Lung (tissue), 12 donors: ENCODE data around the gene ZNF853. TPM values are rescaled to one million over a fixed set of nuclear protein-coding genes. Genes with fewer than 3 reads are reported as not detected.

Source experiments
- ATAC-seq: fragments of 200-7000 bp; cut with Tn5 transposase; one replicate; pipeline ENCODE4 v1.9.1; 2020; ENCODE audit warnings: moderate number of reproducible peaks; ENCODE audit not compliant: insufficient read depth, low FRiP score
- DNase-seq, 3 donors: peaks; one replicate each; pipeline ENCODE4 v3.0.0-alpha.2; 2013 to 2017
- H3K27ac ChIP-seq, 2 donors: one replicate each; pipeline ENCODE4 v1.5.1; 2013; ENCODE audit warnings: mild to moderate bottlenecking in 2 of 2, moderate library complexity in 2 of 2, control low read depth in 1 of 2, inconsistent platforms in 1 of 2, low read depth in 1 of 2, low read length in 1 of 2
- H3K27me3 ChIP-seq, 3 donors: one replicate each; pipeline ENCODE4 v1.5.1; 2013; ENCODE audit warnings: low read length in 2 of 3; ENCODE audit not compliant: control insufficient read depth in 3 of 3, insufficient read depth in 3 of 3
- H3K36me3 ChIP-seq, 4 donors: one replicate each; pipeline ENCODE4 v1.5.1; 2013; ENCODE audit warnings: low read length in 4 of 4, mild to moderate bottlenecking in 1 of 4, moderate library complexity in 1 of 4; ENCODE audit not compliant: control insufficient read depth in 4 of 4, insufficient read depth in 4 of 4
- H3K4me1 ChIP-seq, 5 donors: one replicate each; pipeline ENCODE4 v1.5.1; 2013; ENCODE audit warnings: low read length in 5 of 5, mild to moderate bottlenecking in 2 of 5, moderate library complexity in 1 of 5; ENCODE audit not compliant: control insufficient read depth in 5 of 5, insufficient read depth in 5 of 5
- H3K4me3 ChIP-seq: one replicate; pipeline ENCODE4 v1.5.1; 2013; ENCODE audit warnings: mild to moderate bottlenecking, control low read depth, moderate library complexity
- H3K9ac ChIP-seq, 2 donors: one replicate each; pipeline ENCODE4 v1.5.1; 2013; ENCODE audit warnings: low read length in 2 of 2, control low read depth in 1 of 2; ENCODE audit not compliant: insufficient read depth in 1 of 2
- H3K9me3 ChIP-seq, 4 donors: one replicate each; pipeline ENCODE4 v1.5.1; 2013; ENCODE audit warnings: low read length in 3 of 4, mild to moderate bottlenecking in 1 of 4, moderate library complexity in 1 of 4; ENCODE audit not compliant: control insufficient read depth in 4 of 4, insufficient read depth in 3 of 4
- WGBS, 2 donors: extraction: QIAGEN DNeasy Blood & Tissue Kit; methylation state at CpG; one replicate each; pipeline ENCODE4 v1.1.7; 2013; 5-methylcytosine and 5-hydroxymethylcytosine counted together
- polyA plus RNA-seq, 2 donors: library from polyadenylated mRNA; stranded (reverse); fragments of 200-250 nt; gene quantifications; one replicate each; pipeline ENCODE4 v1.2.1, GENCODE V29; 2013
- total RNA-seq, 2 donors: library from RNA; depleted of rRNA in 1 of 2; stranded (reverse); fragments of >200 nt in 1 of 2; gene quantifications; one replicate each; pipeline ENCODE4 v1.2.1, GENCODE V29; 2014 to 2021
- TF ChIP-seq, protein P1 (sequence below): IDR thresholded peaks from 2 replicates; pipeline ENCODE4 v1.5.1; 2012; ENCODE audit warnings: mild to moderate bottlenecking; ENCODE audit errors: control extremely low read depth, extremely low read depth
- donor health status: control.
- donor health status: control.
- donor health status: Bipolar disorder and iron deficiency.
- donor health status: healthy.
- donor health status: DM: yes; HTN: yes; CAD: no.

ZNF853 gene
- total and polyA plus RNA-seq, 4 donors = 1.4 to 7.6 (median 3.8) TPM

- H3K27me3 ChIP-seq = no peaks in the 10 kb centered on the region
- H3K9me3 ChIP-seq = no peaks in the 10 kb centered on the region
- DNase-seq = peak in 1 of 3 donors; percentile 35
- no peak for ATAC-seq
- H3K4me3 ChIP-seq = peak overlapping the region; percentile 97
- peaks cover 12 to 25% (median 18%) of the 10 kb centered on the region in 4 donors for H3K36me3 ChIP-seq
- peaks cover 0 to 11% (median 5%) of the 10 kb centered on the region in 5 donors for H3K4me1 ChIP-seq
- peak overlapping the region; percentile 87 to 95 for H3K27ac ChIP-seq
- TF ChIP-seq, protein P1, sequence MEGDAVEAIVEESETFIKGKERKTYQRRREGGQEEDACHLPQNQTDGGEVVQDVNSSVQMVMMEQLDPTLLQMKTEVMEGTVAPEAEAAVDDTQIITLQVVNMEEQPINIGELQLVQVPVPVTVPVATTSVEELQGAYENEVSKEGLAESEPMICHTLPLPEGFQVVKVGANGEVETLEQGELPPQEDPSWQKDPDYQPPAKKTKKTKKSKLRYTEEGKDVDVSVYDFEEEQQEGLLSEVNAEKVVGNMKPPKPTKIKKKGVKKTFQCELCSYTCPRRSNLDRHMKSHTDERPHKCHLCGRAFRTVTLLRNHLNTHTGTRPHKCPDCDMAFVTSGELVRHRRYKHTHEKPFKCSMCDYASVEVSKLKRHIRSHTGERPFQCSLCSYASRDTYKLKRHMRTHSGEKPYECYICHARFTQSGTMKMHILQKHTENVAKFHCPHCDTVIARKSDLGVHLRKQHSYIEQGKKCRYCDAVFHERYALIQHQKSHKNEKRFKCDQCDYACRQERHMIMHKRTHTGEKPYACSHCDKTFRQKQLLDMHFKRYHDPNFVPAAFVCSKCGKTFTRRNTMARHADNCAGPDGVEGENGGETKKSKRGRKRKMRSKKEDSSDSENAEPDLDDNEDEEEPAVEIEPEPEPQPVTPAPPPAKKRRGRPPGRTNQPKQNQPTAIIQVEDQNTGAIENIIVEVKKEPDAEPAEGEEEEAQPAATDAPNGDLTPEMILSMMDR = no peak
- H3K9ac ChIP-seq = peak overlapping the region; percentile 37 to 72
- WGBS, 2 donors = 10 to 17% methylated on average over 10 of the region's 10 CpGs
Observed at GRCh38 chr7:6590645-6591110, 24.7 kb upstream of the ZNF853 start.

- TF ChIP-seq, protein P1 = no peak
- H3K36me3 ChIP-seq = peaks cover 23 to 55% (median 35%) of the 10 kb centered on the region in 4 donors
- WGBS, 2 donors = 92 to 95% methylated on average over 15 of the region's 15 CpGs
- H3K9me3 ChIP-seq = no peaks in the 10 kb centered on the region
- ATAC-seq = no peak
- no peak overlapping the region for H3K9ac ChIP-seq
- no peak overlapping the region for H3K27ac ChIP-seq
- DNase-seq = no peak
- H3K4me1 ChIP-seq = no peaks in the 10 kb centered on the region
- no peaks in the 10 kb centered on the region for H3K27me3 ChIP-seq
- H3K4me3 ChIP-seq = no peak overlapping the region
Observed at GRCh38 chr7:6600093-6600492, 15.3 kb upstream of the ZNF853 start.

GRCh38 chr7:6604458-6604857, 11.0 kb upstream of the ZNF853 start:
- Histone ChIP-seq H3K36me3 (peaks cover 11 to 47% (median 17%) of the 10 kb centered on the region in 4 donors), H3K27me3 (no peaks in the 10 kb centered on the region), H3K9me3 (no peaks in the 10 kb centered on the region), H3K27ac (no peak overlapping the region), H3K9ac (no peak overlapping the region), H3K4me3 (no peak overlapping the region), H3K4me1 (no peaks in the 10 kb centered on the region)
- ATAC-seq (no peak), DNase-seq (no peak)
- WGBS, 2 donors = 93 to 95% methylated on average over 10 of the region's 10 CpGs
- TF ChIP-seq, protein P1 = no peak
